D721Med (cell line): Measurements from ENCODE around the gene GRN.
A peak's percentile ranks its signal among the peaks of the same experiment; 100 is the strongest.
"Not testable (repeated sequence)": the region's sequence is repeated elsewhere in the genome, so short reads cannot be mapped to it uniquely, and the experiment has no call there.

Source experiments
- DNase-seq: peaks from one replicate; pipeline ENCODE4 v3.0.0; 2011; ENCODE audit warnings: low spot score; ENCODE audit not compliant: insufficient read length
- FAIRE-seq: peaks from 2 replicates; lab custom pipeline; 2011; peaks lifted over from hg19 to GRCh38; lab: Jason Lieb, UNC
- CTCF ChIP-seq: IDR thresholded peaks from 2 replicates; pipeline ENCODE4 v1.5.1; 2012; ENCODE audit warnings: mild to moderate bottlenecking, control low read depth; ENCODE audit not compliant: insufficient read depth; ENCODE audit errors: missing control alignments

The GRN gene

GRCh38 chr17:44385287-44386181 is 40.4 kb downstream of the GRN start:
- no peak for FAIRE-seq

GRCh38 chr17:44386182-44386525 is 41.1 kb downstream of the GRN start:
- DNase-seq = no peak
- TF ChIP-seq CTCF = no peak
- FAIRE-seq = no peak

More at GRCh38 chr17:44385287-44386181, 40.4 kb downstream of the GRN start:
- peak; percentile 78 for DNase-seq
- TF ChIP-seq CTCF = no peak

- TF ChIP-seq CTCF = no peak
- no peak for DNase-seq
- no peak for FAIRE-seq
These were observed 42.7 kb downstream of the GRN start for GRCh38 chr17:44387804-44388203.

- DNase-seq (no peak), FAIRE-seq (no peak)
- no peak for TF ChIP-seq CTCF
These were observed 44.2 kb downstream of the GRN start, which contains the start of gene ITGA2B for GRCh38 chr17:44389281-44389680. Gene ITGA2B, minus strand, starts transcription at chr17:44389649. Its CDS starts 176 bp downstream, at chr17:44389473.

GRCh38 chr17:44389723-44390202 is 44.7 kb downstream of the GRN start:
- DNase-seq (no peak), FAIRE-seq (no peak)
- no peak for TF ChIP-seq CTCF

GRCh38 chr17:44390250-44390870 is 45.3 kb downstream of the GRN start:
- DNase-seq (no peak), FAIRE-seq (no peak)
- TF ChIP-seq CTCF = no peak

- FAIRE-seq, DNase-seq: not testable (repeated sequence)
These were observed 49.0 kb downstream of the GRN start for GRCh38 chr17:44394112-44394511.
